22Rv1 (cell line): Measurements from ENCODE around the gene HECW1.

Source experiments
- H3K27ac ChIP-seq: fragments of 450-650 bp; 2 replicates; pipeline ENCODE4 v1.5.1; 2017
- CTCF ChIP-seq: fragments of 450-650 bp; IDR thresholded peaks from 2 replicates; pipeline ENCODE4 v1.5.1; 2017; ENCODE audit warnings: mild to moderate bottlenecking
- ZFX ChIP-seq: fragments of 450-650 bp; IDR thresholded peaks from 2 replicates; pipeline ENCODE4 v1.6.1; 2017; ENCODE audit warnings: antibody characterized with exemption, borderline replicate concordance

HECW1 gene

GRCh38 chr7:43363035-43363791 is 250.8 kb downstream of the HECW1 start:
- no peak overlapping the region for H3K27ac ChIP-seq
- TF ChIP-seq CTCF, result no peak
- no peak for TF ChIP-seq ZFX

GRCh38 chr7:43364391-43364790 is 251.9 kb downstream of the HECW1 start:
- no peak for TF ChIP-seq ZFX
- no peak for TF ChIP-seq CTCF
- no peak overlapping the region for H3K27ac ChIP-seq

GRCh38 chr7:43372676-43373355 is 260.4 kb downstream of the HECW1 start:
- TF ChIP-seq ZFX (no peak), CTCF (no peak)
- no peak overlapping the region for H3K27ac ChIP-seq

GRCh38 chr7:43377196-43377960 is 264.9 kb downstream of the HECW1 start:
- no peak overlapping the region for H3K27ac ChIP-seq
- TF ChIP-seq ZFX (no peak), CTCF (no peak)

GRCh38 chr7:43379210-43379609 is 266.8 kb downstream of the HECW1 start:
- TF ChIP-seq CTCF, result no peak
- TF ChIP-seq ZFX, result no peak
- no peak overlapping the region for H3K27ac ChIP-seq

- TF ChIP-seq ZFX (no peak), CTCF (no peak)
- H3K27ac ChIP-seq, result no peak overlapping the region
Measured at GRCh38 chr7:43384616-43385308, 272.3 kb downstream of the HECW1 start.
